HG03064 (cell line): ENCODE results near the gene ALMS1.
"Not testable (repeated sequence)": the region's sequence is repeated elsewhere in the genome, so short reads cannot be mapped to it uniquely, and the experiment has no call there.

ENCODE experiments used
- ATAC-seq: cut with Tn5 transposase; IDR thresholded peaks from one replicate; pipeline ENCODE4 v1.9.1; 2021; ENCODE audit warnings: low read depth; ENCODE audit not compliant: unreplicated experiment

Gene ALMS1

DNA sequence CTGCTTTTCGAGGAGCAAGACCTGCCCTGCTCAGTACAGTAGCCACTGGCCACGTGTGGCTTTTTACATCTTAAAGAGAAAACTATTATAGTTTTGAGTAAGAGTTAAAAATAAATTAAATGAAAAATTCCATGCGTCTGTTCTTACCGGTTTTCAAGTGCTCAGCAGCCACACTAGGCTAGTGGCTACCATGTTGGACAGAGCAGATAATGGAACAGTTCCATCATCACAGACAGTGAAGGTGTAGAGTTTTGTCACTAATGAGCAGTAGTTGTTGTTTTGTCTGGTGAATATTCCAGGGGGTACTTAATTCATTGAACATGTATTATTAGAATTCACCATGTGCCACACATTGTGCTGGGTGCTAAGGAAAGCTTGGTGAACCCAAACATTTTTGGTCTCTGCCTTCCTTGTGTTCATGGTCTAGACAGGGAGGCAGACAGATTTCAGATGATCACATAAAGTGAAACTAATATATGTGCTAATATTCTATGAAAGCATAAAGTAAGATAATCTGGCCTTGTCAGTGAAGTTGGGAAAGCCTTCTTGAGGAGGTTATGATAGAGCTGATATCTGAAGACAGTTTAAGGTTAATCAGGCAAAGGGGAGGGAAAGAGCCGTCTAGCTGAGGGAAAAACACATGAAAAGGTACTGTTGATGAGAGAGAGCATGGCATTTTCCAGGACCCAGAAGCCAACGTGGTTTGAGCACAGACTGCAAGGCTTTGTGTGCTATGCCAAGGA is 1.4 kb downstream of the ALMS1 start:
- ATAC-seq, result no peak

DNA sequence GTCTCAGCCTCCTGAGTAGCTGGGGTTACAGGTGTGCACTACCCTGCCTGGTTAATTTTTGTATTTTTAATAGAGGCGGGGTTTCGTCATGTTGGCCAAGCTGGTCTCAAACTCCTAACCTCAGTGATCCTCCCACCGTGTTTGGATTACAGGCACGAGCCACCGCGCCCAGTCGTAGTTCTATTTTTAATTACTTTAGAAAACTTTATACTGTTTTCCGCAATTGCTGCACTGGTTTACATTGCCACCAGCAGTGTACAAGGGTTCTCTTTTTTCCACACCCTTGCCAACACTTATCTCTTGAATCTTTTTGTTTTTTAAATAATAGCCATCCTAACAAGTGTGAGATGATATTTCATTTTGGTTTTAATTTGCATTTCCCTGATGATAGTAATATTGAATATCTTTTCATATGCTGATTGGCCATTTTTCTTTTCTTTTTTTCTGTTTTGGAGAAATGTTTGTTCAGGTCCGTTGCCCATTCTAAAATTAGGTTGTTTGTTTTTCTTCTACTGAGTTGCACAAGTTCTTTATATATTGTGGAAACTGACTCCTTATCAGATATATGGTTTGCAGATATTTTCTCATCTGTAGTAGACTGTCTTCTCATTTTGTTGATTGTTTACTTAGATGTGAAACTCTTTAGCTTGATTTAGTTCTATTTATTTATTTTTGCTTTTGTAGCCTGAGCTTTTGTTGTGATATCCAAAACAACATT is 16.9 kb downstream of the ALMS1 start:
- no peak for ATAC-seq

DNA sequence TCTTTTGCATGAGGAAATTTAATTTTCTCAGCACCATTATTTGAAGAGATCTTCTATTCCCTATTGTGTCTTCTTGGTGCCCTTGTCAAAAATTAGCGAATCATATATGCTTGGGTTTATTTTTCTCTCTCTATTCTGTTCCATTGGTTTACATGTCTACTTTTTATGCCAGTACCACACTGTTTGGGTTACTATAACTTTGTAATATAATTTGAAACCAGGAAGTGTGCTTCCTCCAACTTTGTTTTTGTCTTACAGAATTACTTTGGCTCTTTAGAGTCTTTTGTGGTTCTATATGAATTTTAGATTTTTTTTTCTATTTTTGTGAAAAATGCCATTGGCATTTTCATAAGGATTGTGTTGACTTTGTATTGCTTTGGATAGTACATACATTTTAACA is 17.6 kb downstream of the ALMS1 start:
- no peak for ATAC-seq

DNA sequence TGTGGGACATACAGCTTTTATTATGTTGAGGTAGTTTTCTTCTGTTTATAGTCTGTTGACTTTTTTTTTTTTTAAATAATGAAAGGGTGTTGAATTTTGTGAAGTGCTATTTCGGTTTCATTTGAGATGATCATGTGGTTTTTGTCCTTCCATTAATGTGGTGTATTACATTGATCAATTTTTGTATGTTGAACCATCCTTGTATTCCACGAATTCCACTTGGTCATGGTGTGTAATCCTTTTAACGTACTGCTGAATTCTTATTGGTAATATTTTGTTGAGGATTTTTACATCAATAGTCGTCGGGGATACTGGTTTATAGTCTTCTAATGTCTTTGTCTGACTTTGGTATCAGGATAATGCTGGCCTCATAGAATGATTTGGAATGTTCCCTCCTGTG is 18.8 kb downstream of the ALMS1 start:
- ATAC-seq, result no peak

DNA sequence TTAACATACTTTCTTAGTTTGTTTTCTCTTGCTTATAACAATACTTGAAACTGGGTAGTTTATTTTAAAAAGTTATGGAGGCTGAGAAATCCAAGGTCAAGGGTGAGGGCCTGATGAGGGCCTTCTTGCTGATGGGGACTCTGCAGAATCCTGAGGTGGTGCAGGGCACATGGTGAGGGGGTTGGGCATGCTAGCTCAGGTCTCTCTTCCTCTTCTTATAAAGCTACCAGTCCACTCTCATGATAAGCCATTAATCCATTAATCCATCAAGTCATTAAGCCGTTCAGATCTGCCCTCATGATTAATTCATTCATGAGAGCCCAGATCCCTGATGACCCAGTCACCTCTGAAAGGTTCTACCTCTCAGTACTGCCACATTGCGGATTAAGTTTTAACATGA is 21.4 kb downstream of the ALMS1 start:
- ATAC-seq, result no peak

DNA sequence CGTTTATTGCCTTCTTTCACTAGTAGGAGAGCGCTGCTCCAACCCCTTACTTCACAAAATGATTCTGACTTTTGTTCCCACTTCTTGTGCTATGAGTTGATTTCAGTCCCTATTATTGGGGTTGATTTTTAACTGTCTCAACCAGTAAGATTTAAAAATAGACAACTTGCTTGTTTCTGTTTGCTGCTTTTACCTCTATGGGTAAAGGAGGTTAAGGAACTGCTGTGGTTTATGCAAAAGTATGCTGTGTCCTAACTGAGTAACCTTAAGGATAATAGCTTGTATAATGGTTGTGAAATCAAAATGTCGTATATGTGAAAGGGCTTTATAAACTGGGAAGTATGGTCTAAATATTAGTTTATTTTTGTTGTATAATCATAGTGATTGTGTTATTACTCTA is 22.6 kb downstream of the ALMS1 start:
- ATAC-seq, result no peak

DNA sequence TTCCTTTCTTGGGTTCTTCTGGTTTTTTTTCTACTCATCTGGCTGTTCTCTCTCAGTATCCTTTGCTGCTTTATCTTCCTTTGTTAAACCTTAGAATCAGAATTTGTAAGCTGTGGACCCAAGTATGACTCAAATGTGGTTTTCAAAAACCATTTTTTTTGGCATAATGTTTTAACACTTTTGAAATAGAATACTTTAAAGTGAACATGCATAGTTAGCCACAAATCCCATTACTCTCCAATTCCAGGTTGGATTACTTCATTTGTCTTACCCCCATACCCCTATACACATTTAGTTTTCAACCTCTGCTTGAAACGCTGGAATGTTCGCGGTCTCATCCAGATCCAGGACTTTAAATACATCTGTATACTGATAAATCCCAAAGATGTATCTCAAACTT is 29.1 kb downstream of the ALMS1 start:
- ATAC-seq, result no peak

DNA sequence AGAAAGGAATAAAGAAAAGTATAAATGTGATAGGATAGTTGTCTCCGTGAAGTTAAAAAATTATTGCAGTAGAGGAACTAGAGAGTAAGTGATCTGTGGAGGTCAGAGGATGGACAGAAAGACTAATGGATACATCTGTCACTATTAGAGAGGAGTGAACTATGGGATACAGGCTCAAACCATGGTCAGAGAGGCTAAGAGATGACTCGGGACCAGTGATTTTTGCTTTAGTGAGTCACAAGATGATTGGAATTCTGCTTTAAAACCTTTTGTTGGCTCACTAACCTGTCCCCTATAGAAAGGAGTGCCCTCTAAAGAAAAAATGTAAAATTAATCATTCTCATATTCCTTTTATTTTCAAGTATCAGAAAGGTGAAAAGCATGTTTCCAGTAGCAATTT is 30.3 kb downstream of the ALMS1 start:
- ATAC-seq, result no peak

DNA sequence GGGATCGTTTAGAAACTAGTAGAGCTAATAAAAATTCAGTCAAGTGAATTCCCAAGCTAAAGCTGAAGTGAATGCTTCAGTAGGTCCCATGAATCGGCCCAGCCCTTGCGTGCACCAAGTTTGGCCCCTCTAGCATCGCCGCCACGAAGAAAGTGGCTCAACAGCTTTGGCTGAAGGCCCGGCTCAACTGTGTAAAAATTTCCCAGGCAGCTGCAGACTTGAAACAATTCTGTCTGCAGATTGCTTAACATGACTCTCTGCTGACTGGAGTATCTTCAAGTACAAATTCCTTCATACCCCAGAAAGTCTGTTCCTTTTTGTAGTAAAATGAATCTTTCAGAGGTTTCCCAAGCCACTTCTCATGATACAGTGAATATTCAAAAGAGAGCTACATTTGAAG is 32.7 kb downstream of the ALMS1 start:
- ATAC-seq, result no peak

DNA sequence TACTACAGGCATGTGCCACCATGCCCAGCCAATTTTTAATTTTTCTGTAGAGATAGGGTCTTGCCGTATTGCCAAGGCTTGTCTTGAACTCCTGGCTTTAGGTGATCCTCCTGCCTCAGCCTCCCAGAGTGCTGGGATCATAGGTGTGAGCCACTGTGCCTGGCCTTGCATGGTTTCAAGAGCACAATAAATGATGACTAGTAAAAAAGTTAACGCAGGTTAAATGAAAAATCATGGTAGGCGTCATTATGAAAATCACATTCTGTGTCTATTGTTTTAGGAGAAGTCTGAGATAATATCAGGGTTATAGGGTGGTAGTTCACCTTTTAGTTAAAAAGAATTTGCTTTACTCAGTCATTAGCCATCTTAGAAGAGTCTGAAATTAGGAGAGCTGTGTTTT is 38.3 kb downstream of the ALMS1 start:
- ATAC-seq, result no peak

DNA sequence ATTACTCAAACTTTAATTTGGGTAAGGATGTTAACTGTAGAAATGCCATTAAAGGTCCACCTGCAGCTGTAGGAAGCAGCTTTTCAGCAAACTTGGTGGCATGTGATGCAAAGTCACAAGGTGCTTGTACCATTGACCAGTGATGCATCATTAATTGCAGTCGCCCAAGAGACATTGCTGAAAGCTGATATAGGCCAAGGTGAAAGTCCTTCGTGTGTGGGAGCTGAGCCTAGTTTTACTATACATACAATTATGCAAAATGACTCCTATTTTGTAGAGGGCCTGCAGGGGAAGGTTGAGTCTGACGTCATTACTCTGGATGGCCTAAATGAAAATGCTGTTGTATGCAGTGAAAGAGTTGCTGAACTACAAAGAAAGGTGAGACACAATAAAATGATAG is 40.5 kb downstream of the ALMS1 start:
- no peak for ATAC-seq

DNA sequence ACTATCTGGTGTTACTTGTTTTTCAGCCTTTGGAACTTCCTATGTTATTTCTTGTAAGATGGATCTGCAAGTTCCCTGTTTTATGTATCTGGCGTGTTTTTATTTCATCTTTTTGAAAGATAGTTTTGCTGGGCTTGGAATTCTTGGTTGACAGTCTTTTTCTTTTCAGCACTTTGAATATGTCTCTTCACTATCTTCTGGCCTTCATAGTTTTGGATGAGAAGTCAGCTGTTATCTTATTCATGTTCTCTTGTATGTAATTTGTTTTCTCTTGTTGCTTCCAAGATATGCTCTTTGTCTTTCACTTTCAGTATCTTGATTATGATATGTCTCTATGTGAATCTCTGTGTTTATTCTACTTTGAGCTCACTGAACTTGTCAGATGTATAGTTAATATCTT is 50.4 kb downstream of the ALMS1 start:
- no peak for ATAC-seq

DNA sequence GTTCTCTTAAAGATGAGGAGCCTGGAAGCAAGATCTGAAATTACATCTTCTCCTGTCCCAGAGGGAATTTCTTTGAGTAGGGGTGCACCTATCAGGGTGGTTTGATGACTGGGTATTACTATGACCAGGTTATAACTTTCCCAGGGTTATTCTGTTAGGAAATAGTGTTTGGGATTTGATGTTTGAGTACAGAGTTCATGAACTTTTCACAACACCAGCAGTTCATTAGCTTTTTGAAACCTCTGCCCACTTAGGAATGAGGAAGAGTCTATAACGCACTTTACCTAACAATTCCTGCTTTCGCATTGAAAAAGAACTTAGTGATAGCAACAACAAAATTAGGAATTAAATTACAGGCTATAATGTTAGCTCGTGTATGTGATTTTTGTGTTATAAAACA is 58.6 kb downstream of the ALMS1 start:
- ATAC-seq, result no peak

DNA sequence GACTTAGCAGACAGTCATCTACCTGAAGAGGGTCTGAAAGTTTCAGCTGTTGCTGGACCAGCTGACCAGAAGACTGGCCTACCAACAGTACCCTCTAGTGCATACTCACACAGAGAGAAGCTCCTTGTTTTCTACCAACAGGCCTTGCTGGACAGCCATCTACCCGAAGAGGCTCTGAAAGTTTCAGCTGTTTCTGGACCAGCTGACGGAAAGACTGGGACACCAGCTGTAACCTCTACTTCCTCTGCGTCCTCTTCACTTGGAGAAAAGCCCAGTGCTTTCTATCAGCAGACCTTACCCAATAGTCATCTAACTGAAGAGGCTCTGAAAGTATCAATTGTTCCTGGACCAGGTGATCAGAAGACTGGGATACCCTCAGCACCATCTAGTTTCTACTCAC is 63.2 kb downstream of the ALMS1 start:
- ATAC-seq, result no peak

DNA sequence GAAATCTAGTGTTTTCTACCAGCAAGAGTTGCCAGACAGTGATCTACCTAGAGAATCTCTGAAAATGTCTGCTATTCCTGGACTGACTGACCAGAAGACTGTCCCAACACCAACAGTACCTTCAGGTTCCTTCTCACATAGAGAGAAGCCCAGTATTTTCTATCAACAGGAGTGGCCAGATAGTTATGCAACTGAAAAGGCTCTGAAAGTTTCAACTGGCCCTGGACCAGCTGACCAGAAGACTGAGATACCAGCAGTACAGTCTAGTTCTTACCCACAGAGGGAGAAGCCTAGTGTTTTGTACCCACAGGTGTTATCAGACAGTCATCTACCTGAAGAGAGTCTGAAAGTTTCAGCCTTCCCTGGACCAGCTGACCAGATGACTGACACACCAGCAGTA is 63.8 kb downstream of the ALMS1 start:
- no peak for ATAC-seq

DNA sequence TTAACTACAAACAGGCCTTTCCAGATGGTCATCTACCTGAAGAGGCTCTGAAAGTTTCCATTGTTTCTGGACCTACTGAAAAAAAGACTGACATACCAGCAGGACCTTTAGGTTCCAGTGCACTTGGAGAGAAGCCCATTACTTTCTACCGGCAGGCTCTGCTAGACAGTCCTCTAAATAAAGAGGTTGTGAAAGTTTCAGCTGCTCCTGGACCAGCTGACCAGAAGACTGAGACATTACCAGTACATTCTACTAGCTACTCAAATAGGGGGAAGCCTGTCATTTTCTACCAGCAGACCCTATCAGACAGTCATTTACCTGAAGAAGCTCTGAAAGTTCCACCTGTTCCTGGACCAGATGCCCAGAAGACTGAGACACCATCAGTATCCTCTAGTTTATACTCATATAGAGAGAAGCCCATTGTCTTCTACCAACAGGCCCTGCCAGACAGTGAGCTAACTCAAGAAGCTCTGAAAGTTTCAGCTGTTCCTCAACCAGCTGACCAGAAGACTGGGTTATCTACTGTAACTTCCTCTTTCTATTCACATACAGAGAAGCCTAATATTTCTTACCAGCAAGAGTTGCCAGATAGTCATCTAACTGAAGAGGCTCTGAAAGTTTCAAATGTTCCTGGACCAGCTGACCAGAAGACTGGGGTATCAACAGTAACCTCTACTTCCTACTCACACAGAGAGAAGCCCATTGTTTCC is 65.8 kb downstream of the ALMS1 start:
- peak; percentile 85 for ATAC-seq

DNA sequence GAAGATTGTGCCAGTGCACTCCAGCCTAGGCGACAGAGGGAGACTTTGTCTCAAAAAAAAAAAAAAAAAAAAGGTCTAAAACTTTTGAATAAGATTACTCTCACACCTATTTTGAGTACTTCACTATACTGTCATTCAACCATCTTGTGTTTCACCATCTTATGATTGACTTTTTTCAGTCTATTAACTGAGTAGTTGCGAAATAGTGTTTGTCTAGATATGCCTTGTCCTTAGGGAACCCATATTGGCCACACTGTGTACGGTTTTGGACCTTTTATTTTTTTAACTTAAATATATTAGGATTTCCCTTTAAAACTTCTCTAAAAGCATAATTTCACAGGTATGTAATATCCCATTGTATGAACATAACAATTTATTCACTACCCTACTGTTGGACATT is 72.3 kb downstream of the ALMS1 start:
- ATAC-seq, result no peak

DNA sequence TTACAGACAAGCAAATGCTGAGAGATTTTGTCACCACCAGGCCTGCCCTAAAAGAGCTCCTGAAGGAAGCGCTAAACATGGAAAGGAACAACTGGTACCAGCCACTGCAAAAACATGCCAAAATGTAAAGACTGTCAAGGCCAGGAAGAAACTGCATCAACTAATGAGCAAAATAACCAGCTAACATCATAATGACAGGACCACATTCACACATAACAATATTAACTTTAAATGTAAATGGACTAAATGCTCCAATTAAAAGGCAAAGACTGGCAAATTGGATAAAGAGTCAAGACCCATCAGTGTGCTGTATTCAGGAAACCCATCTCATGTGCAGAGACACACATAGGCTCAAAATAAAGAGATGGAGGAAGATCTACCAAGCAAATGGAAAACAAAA is 76.8 kb downstream of the ALMS1 start:
- ATAC-seq, result not testable (repeated sequence)

DNA sequence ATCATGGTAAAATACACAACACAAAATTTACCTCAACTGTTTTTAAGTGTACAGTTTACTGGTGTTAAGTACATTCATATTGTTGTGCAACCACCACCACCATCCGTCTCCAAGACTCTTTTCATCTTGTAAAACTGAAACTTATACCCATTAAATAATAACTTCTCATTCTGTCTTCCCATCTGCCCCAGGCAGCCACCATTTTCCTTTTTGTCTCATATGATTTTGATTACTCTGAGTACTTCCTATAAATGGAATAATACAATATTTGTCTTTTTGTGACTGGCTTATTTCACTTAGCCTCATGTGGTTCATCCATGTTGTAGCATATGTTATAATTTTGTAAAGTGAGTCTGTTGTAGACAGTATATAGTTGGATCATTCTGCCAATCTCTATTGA is 82.7 kb downstream of the ALMS1 start:
- ATAC-seq, result no peak

DNA sequence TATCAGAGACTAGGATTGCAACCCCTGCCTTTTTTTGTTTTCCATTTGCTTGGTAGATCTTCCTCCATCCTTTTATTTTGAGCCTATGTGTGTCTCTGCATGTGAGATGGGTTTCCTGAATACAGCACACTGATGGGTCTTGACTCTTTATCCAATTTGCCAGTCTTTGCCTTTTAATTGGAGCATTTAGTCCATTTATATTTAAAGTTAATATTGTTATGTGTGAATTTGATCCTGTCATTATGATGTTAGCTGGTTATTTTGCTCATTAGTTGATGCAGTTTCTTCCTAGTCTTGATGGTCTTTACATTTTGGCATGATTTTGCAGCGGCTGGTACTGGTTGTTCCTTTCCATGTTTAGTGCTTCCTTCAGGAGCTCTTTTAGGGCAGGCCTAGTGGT is 98.2 kb downstream of the ALMS1 start:
- ATAC-seq, result not testable (repeated sequence)

DNA sequence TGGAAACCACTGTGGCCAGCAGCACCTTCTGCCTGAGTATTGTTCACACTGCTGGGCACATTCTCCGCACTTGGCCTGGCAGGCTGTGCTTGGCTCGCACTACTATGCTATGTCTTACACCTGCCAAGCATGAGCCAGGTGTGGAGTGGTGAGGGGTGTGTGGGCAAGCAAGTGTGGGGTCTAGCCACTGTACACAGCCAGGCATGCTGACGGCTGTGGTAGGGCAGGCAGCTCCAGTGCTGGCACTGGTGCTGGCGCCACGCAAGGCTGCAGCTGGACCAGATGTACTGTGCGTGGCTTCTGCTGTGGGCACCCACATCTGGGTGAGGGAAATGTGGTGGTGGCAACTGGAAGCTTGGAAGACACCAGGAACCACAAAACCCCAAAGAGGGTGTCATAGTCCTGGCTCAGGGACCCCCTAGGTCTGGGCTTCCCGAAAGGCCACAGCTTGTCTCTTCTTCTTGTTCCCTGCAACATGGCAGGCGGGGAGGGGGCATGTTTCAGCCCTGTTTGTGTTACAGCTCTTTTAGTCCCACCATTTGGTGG is 101.5 kb downstream of the ALMS1 start:
- ATAC-seq, result no peak

DNA sequence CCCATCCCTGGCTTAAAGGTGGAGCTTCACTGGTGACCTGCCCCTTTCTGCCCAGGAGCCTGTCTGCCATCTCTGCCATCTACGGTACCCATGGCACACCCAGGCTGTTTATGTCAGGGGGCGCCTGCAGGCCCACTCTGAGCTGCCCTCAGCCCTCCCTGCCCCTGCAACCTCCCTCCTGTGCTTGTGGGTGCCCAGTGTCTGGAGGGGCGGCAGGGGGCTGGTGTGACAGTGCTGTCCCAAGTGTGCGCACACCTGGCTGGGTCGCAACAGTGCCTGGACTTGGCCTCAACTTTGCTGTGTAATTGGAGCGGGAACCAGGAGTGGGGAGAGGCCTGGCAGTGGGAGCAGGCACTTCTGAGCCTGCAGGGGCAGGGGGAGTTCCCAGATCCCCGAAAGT is 102.4 kb downstream of the ALMS1 start:
- ATAC-seq, result no peak
